Keratinocyte (primary cell): ENCODE data around the gene NR2F1. TPM values are rescaled to one million over a fixed set of nuclear protein-coding genes. Genes with fewer than 3 reads are reported as not detected.

Experiments used
- DNase-seq: peaks from one replicate; pipeline ENCODE4 v3.0.0-alpha.2; 2011; ENCODE audit warnings: low read depth, missing footprints, low spot score
- FAIRE-seq: peaks from 2 replicates; lab custom pipeline; 2011; peaks lifted over from hg19 to GRCh38; lab: Jason Lieb, UNC
- H2AFZ ChIP-seq: 2 replicates; pipeline ENCODE4 v1.6.0; 2012; ENCODE audit warnings: low read length, control low read depth, inconsistent platforms; ENCODE audit not compliant: control insufficient read depth
- H3K27ac ChIP-seq: 2 replicates; pipeline ENCODE4 v1.5.1; 2011; ENCODE audit warnings: low read length; ENCODE audit not compliant: control insufficient read depth, insufficient read depth
- H3K27me3 ChIP-seq: 3 replicates; pipeline ENCODE4 v1.6.0; 2011; ENCODE audit warnings: low read length; ENCODE audit not compliant: control insufficient read depth, insufficient read depth; ENCODE audit errors: extremely low read depth
- H3K36me3 ChIP-seq, 2 experiments: 2 replicates in 1 of 2; 3 replicates in 1 of 2; pipeline ENCODE4 v1.5.1; 2011; ENCODE audit warnings: low read length in 2 of 2, mild to moderate bottlenecking in 1 of 2; ENCODE audit not compliant: control insufficient read depth in 2 of 2, insufficient read depth in 2 of 2; ENCODE audit errors: extremely low read depth in 1 of 2
- H3K4me1 ChIP-seq: 3 replicates; pipeline ENCODE4 v1.5.1; 2011; ENCODE audit warnings: low read length; ENCODE audit not compliant: control insufficient read depth, insufficient read depth; ENCODE audit errors: extremely low read depth
- H3K4me2 ChIP-seq: 3 replicates; pipeline ENCODE4 v1.6.0; 2011; ENCODE audit warnings: low read depth, low read length; ENCODE audit not compliant: control insufficient read depth, insufficient read depth; ENCODE audit errors: extremely low read depth
- H3K4me3 ChIP-seq, 3 experiments: fragments of 200-600 bp in 1 of 3; sonication (generic) in 1 of 3; 2 replicates in 2 of 3; 3 replicates in 1 of 3; pipeline ENCODE4 v1.5.1; 2011 to 2016; ENCODE audit warnings: low read length in 3 of 3, mild to moderate bottlenecking in 3 of 3, control low read depth in 2 of 3, inconsistent platforms in 1 of 3, low read depth in 1 of 3, mixed read lengths in 1 of 3, mixed run types in 1 of 3, moderate library complexity in 1 of 3; ENCODE audit not compliant: control insufficient read depth in 2 of 3, insufficient read depth in 2 of 3; ENCODE audit errors: extremely low read depth in 1 of 3
- H3K79me2 ChIP-seq: 2 replicates; pipeline ENCODE4 v1.6.0; 2012; ENCODE audit warnings: low read length; ENCODE audit not compliant: control insufficient read depth, insufficient read depth
- H3K9ac ChIP-seq: 3 replicates; pipeline ENCODE4 v1.6.0; 2011; ENCODE audit warnings: low read length; ENCODE audit not compliant: control insufficient read depth, insufficient read depth; ENCODE audit errors: extremely low read depth
- H3K9me1 ChIP-seq: 3 replicates; pipeline ENCODE4 v1.6.0; 2011; ENCODE audit warnings: low read length; ENCODE audit not compliant: control insufficient read depth, insufficient read depth; ENCODE audit errors: extremely low read depth
- H3K9me3 ChIP-seq: 2 replicates; pipeline ENCODE4 v1.5.1; 2012; ENCODE audit warnings: low read depth, low read length; ENCODE audit not compliant: control insufficient read depth
- H4K20me1 ChIP-seq: 3 replicates; pipeline ENCODE4 v1.6.0; 2011; ENCODE audit warnings: low read length; ENCODE audit not compliant: control insufficient read depth, insufficient read depth; ENCODE audit errors: extremely low read depth
- EZH2 ChIP-seq: IDR thresholded peaks from one replicate; pipeline ENCODE4 v1.6.1; 2012; ENCODE audit warnings: inconsistent platforms, mild to moderate bottlenecking, low read length, moderate library complexity
- dilution Hi-C: fragments of 300-500 bp; cut with MboI; formaldehyde crosslinking; loops from one replicate; pipeline ENCODE4 v1.7.0; 2020; ENCODE audit warnings: low sequenced_read_pairs; ENCODE audit not compliant: extremely low pct_ligation_motif_present
- polyA plus RNA-seq, 5 experiments: library from polyadenylated mRNA; depleted of rRNA in 3 of 5; stranded (reverse) in 3 of 5; stranded (forward) in 1 of 5; unstranded in 1 of 5; fragments of >200 nt; gene quantifications; 1 replicate in 1 of 5; 2 replicates in 3 of 5; 3 replicates in 1 of 5; pipeline versions ENCODE4 v1.2.1 to v1.2.3, GENCODE V29; 2011 to 2012; ENCODE audit warnings: missing spikeins in 2 of 5, low read depth in 1 of 5, low replicate concordance in 1 of 5
- TF ChIP-seq, protein P1 (sequence below), 3 experiments: IDR thresholded peaks in 1 of 3; conservative IDR thresholded peaks in 1 of 3; optimal IDR thresholded peaks in 1 of 3; 2 replicates in 2 of 3; 3 replicates in 1 of 3; pipeline versions ENCODE3 to v1.5.1; 2011; ENCODE audit warnings: low read length in 3 of 3, mild to moderate bottlenecking in 3 of 3, moderate library complexity in 2 of 3, control low read depth in 1 of 3, inconsistent platforms in 1 of 3; ENCODE audit not compliant: insufficient read depth in 2 of 3; ENCODE audit errors: extremely low read depth in 1 of 3

Gene NR2F1
- polyA plus RNA-seq, 1 donor (not counting 4 experiments of a cell fraction or from before 2014, with no cell fraction given): not detected

DNA sequence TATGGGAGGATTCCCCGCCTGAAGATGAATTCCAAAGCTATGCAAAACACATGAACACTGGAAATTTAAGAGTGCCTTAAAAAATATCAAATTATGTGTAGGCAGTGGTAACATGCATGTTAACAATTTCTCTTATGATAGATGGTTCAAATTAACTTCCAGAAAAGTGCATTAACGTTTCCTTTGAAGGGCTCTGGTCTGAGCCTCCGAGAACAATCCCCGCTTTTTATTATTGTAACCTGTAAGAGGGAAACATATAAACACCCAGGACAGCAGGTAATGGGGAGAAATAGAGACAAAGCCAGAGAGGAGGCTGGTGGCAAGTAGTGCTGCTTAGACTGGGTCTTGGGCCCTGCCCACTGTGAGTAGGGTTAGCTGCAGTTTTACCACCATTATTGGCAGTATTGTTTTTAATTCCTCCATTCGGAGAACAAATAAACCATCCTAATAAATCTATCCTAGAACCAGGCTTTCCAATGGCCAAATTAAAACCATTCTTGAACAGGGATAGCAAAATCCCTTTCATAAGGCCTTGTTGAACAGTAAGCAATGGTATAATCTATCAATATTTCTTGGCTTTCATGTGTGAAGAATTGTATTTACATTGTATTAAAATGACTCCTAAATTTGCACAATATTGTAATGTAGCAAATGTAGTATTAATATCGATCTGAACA, 6.3 kb downstream of the NR2F1 start:
- dilution Hi-C loops: no loop called here

DNA sequence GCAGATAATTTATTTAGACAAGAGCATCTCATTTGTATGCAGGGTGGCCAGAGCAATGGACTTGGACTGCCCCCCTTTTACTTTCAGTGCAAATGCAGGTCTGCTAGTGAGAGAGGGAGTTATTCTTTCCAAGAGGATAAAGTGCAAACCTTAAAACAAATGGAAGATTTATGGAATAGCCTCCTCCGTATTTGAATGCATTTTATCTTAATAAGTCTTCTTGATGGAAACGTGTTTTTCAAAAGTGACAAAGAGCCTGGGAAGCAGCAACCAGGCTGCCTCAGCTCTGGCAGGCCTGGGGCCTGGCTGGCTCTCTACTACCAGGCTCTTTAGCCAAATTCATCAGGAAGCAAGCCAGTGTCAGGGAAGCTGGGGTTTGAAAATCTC, 6.8 kb downstream of the NR2F1 start:
- H3K27me3 ChIP-seq: peaks cover 72% of the 10 kb centered on the region
- no peaks in the 10 kb centered on the region for H3K4me1 ChIP-seq
- TF ChIP-seq, protein P1, sequence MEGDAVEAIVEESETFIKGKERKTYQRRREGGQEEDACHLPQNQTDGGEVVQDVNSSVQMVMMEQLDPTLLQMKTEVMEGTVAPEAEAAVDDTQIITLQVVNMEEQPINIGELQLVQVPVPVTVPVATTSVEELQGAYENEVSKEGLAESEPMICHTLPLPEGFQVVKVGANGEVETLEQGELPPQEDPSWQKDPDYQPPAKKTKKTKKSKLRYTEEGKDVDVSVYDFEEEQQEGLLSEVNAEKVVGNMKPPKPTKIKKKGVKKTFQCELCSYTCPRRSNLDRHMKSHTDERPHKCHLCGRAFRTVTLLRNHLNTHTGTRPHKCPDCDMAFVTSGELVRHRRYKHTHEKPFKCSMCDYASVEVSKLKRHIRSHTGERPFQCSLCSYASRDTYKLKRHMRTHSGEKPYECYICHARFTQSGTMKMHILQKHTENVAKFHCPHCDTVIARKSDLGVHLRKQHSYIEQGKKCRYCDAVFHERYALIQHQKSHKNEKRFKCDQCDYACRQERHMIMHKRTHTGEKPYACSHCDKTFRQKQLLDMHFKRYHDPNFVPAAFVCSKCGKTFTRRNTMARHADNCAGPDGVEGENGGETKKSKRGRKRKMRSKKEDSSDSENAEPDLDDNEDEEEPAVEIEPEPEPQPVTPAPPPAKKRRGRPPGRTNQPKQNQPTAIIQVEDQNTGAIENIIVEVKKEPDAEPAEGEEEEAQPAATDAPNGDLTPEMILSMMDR (optimal IDR thresholded peaks at IDR 0.05 in 1 of 3, IDR thresholded peaks at IDR 0.05 in 1 of 3, conservative IDR thresholded peaks at IDR 0.05 in 1 of 3; ENCODE audit: extremely low read depth in 1 of 3, insufficient read depth in 2 of 3, low read length in 3 of 3): no peak
- TF ChIP-seq EZH2: no peak
- DNase-seq (no peak), FAIRE-seq (no peak)
- no peak overlapping the region for H3K4me3 ChIP-seq
- no peaks in the 10 kb centered on the region for H3K36me3 ChIP-seq
- dilution Hi-C loops: no loop called here
- H3K4me2 ChIP-seq: no peak overlapping the region
- no peak overlapping the region for H3K9ac ChIP-seq
- no peaks in the 10 kb centered on the region for H3K9me1 ChIP-seq
- H2AFZ ChIP-seq: no peak overlapping the region
- H3K9me3 ChIP-seq: peaks cover 10% of the 10 kb centered on the region
- no peaks in the 10 kb centered on the region for H3K79me2 ChIP-seq
- no peak overlapping the region for H3K27ac ChIP-seq
- no peaks in the 10 kb centered on the region for H4K20me1 ChIP-seq

More for the DNA sequence above, 6.3 kb downstream of the NR2F1 start:
- no peak overlapping the region for H2AFZ ChIP-seq
- no peaks in the 10 kb centered on the region for H3K9me1 ChIP-seq
- peaks cover 67% of the 10 kb centered on the region for H3K27me3 ChIP-seq
- no peak overlapping the region for H3K4me2 ChIP-seq
- FAIRE-seq (no peak), DNase-seq (no peak)
- no peak for TF ChIP-seq EZH2
- TF ChIP-seq, protein P1 (optimal IDR thresholded peaks at IDR 0.05 in 1 of 3, IDR thresholded peaks at IDR 0.05 in 1 of 3, conservative IDR thresholded peaks at IDR 0.05 in 1 of 3; ENCODE audit: extremely low read depth in 1 of 3, insufficient read depth in 2 of 3, low read length in 3 of 3): no peak
- no peaks in the 10 kb centered on the region for H4K20me1 ChIP-seq
- peaks cover 8% of the 10 kb centered on the region for H3K9me3 ChIP-seq
- no peak overlapping the region for H3K4me3 ChIP-seq
- no peaks in the 10 kb centered on the region for H3K79me2 ChIP-seq
- no peak overlapping the region for H3K27ac ChIP-seq
- no peaks in the 10 kb centered on the region for H3K4me1 ChIP-seq
- no peak overlapping the region for H3K9ac ChIP-seq
- H3K36me3 ChIP-seq: no peaks in the 10 kb centered on the region
